IMR-90 (cell line): ENCODE measurements around the gene MKX. TPM values are rescaled to one million over a fixed set of nuclear protein-coding genes. Genes with fewer than 3 reads are reported as not detected.
A peak's percentile ranks its signal among the peaks of the same experiment; 100 is the strongest.

ENCODE experiments used
- ATAC-seq: fragments of 200-7000 bp; cut with Tn5 transposase; 2 replicates; pipeline ENCODE4 v1.9.1; 2020; ENCODE audit warnings: low read depth, mild to moderate bottlenecking, moderate library complexity
- BruUV-seq: library from RNA; stranded (reverse); fragments of 400-500 nt; replicated peaks from 2 replicates; lab custom pipeline; 2021; lab: Mats Ljungman, UMichigan
- CTCF ChIA-PET: fragments of 300-600 bp; formaldehyde crosslinking; extraction: SDS; loops from one replicate; lab custom pipeline; 2021; ENCODE audit warnings: antibody characterized with exemption; lab: Yijun Ruan, JAX
- POLR2A ChIA-PET: fragments of 300-600 bp; sonication (Branson Sonifier 250); formaldehyde crosslinking; loops from one replicate; lab custom pipeline; 2022; ENCODE audit warnings: antibody characterized with exemption; ENCODE audit not compliant: unreplicated experiment; lab: Charles Lee
- DNase-seq: peaks from one replicate; pipeline ENCODE4 v3.0.0; 2013
- H2AFZ ChIP-seq: replicated peaks from 2 replicates; pipeline ENCODE3; 2013; ENCODE audit warnings: low read length, mild to moderate bottlenecking; ENCODE audit not compliant: poor library complexity
- H2AK5ac ChIP-seq: 2 replicates; pipeline ENCODE4 v1.6.1; 2013; ENCODE audit warnings: low read depth, low read length, inconsistent platforms
- H2AK9ac ChIP-seq: replicated peaks from 2 replicates; pipeline ENCODE3; 2013; ENCODE audit warnings: mild to moderate bottlenecking, low read depth, low read length, moderate library complexity; ENCODE audit not compliant: poor library complexity
- H2BK120ac ChIP-seq: 2 replicates; pipeline ENCODE4 v1.6.1; 2013; ENCODE audit warnings: low read depth, low read length, inconsistent platforms
- H2BK15ac ChIP-seq: 3 replicates; pipeline ENCODE4 v1.6.1; 2013; ENCODE audit warnings: low read depth, low read length, inconsistent platforms
- H2BK20ac ChIP-seq: 2 replicates; pipeline ENCODE4 v1.6.1; 2013; ENCODE audit warnings: low read depth, mild to moderate bottlenecking, inconsistent platforms, low read length, moderate library complexity
- H2BK5ac ChIP-seq: 2 replicates; pipeline ENCODE4 v1.6.1; 2013; ENCODE audit warnings: mild to moderate bottlenecking, low read depth, low read length, inconsistent platforms; ENCODE audit not compliant: poor library complexity, severe bottlenecking
- H3K14ac ChIP-seq: replicated peaks from 2 replicates; pipeline ENCODE4 v1.6.1; 2013; ENCODE audit warnings: low read depth, low read length, inconsistent platforms
- H3K18ac ChIP-seq: 2 replicates; pipeline ENCODE4 v1.6.1; 2013; ENCODE audit warnings: low read depth, low read length, control low read depth
- H3K23ac ChIP-seq: 2 replicates; pipeline ENCODE4 v1.6.1; 2013; ENCODE audit warnings: low read depth, low read length, inconsistent platforms
- H3K27ac ChIP-seq: 2 replicates; pipeline ENCODE4 v1.5.1; 2013; ENCODE audit warnings: mild to moderate bottlenecking, control low read depth, low read length; ENCODE audit not compliant: insufficient read depth
- H3K27me3 ChIP-seq: 2 replicates; pipeline ENCODE4 v1.6.1; 2013; ENCODE audit warnings: low read length; ENCODE audit not compliant: control insufficient read depth, insufficient read depth
- H3K36me3 ChIP-seq: 2 replicates; pipeline ENCODE4 v1.6.1; 2013; ENCODE audit warnings: low read length, mixed read lengths; ENCODE audit not compliant: control insufficient read depth, insufficient read depth
- H3K4ac ChIP-seq: 2 replicates; pipeline ENCODE4 v1.6.1; 2013; ENCODE audit warnings: low read depth, low read length, inconsistent platforms
- H3K4me1 ChIP-seq: 2 replicates; pipeline ENCODE4 v1.6.1; 2013; ENCODE audit warnings: low read length, mixed read lengths; ENCODE audit not compliant: control insufficient read depth, insufficient read depth
- H3K4me2 ChIP-seq: 2 replicates; pipeline ENCODE4 v1.6.1; 2013; ENCODE audit warnings: low read depth, mild to moderate bottlenecking, control low read depth, low read length, moderate library complexity
- H3K4me3 ChIP-seq: 2 replicates; pipeline ENCODE4 v1.5.1; 2013; ENCODE audit warnings: low read depth, mild to moderate bottlenecking, control low read depth, low read length, moderate library complexity; ENCODE audit not compliant: insufficient read depth
- H3K56ac ChIP-seq: 2 replicates; pipeline ENCODE4 v1.6.1; 2013; ENCODE audit warnings: low read length, inconsistent platforms; ENCODE audit not compliant: insufficient read depth; ENCODE audit errors: extremely low read depth
- H3K79me1 ChIP-seq, 2 experiments: 2 replicates each; pipeline ENCODE4 v1.6.1; 2013; ENCODE audit warnings: low read length in 2 of 2, inconsistent platforms in 1 of 2, low read depth in 1 of 2
- H3K9ac ChIP-seq: 2 replicates; pipeline ENCODE4 v1.6.1; 2013; ENCODE audit warnings: low read depth, low read length, control low read depth
- H3K9me1 ChIP-seq: 2 replicates; pipeline ENCODE4 v1.6.1; 2013; ENCODE audit warnings: low read length, inconsistent platforms; ENCODE audit not compliant: insufficient read depth
- H3K9me3 ChIP-seq: 2 replicates; pipeline ENCODE4 v1.6.1; 2013; ENCODE audit warnings: low read length; ENCODE audit not compliant: control insufficient read depth, insufficient read depth
- H4K20me1 ChIP-seq: 2 replicates; pipeline ENCODE4 v1.6.1; 2013; ENCODE audit warnings: low read length, inconsistent platforms; ENCODE audit not compliant: insufficient read depth
- H4K5ac ChIP-seq: 2 replicates; pipeline ENCODE4 v1.6.1; 2013; ENCODE audit warnings: mild to moderate bottlenecking, low read depth, low read length, control low read depth
- H4K8ac ChIP-seq, 2 experiments: 2 replicates each; pipeline ENCODE4 v1.6.1; 2013; ENCODE audit warnings: low read depth in 2 of 2, low read length in 2 of 2, control low read depth in 1 of 2, inconsistent platforms in 1 of 2
- H4K91ac ChIP-seq: 2 replicates; pipeline ENCODE4 v1.6.1; 2013; ENCODE audit warnings: low read depth, low read length, inconsistent platforms; ENCODE audit not compliant: insufficient read depth
- CEBPB ChIP-seq: IDR thresholded peaks from 2 replicates; pipeline ENCODE4 v1.6.1; 2012; ENCODE audit warnings: low read depth, low read length, improper control_type of control experiment
- CHD1 ChIP-seq: IDR thresholded peaks from 2 replicates; pipeline ENCODE4 v1.6.1; 2012; ENCODE audit warnings: low read depth, low read length, improper control_type of control experiment
- POLR2A ChIP-seq: IDR thresholded peaks from 2 replicates; pipeline ENCODE4 v1.6.1; 2012; ENCODE audit warnings: mild to moderate bottlenecking, low read depth, low read length
- SMC3 ChIP-seq: fragments of 150-350 bp; IDR thresholded peaks from 2 replicates; pipeline ENCODE4 v1.6.1; 2016; ENCODE audit warnings: low read depth, mild to moderate bottlenecking, antibody characterized with exemption, low read length, moderate library complexity
- WGBS, 2 experiments: methylation state at CpG; one replicate each; pipeline versions ENCODE4 v1.1.5 to v1.1.7; 2013; ENCODE audit warnings: missing lambda C conversion rate in 2 of 2; ENCODE audit not compliant: insufficient read length in 1 of 2; ENCODE audit errors: extremely low coverage in 2 of 2; 5-methylcytosine and 5-hydroxymethylcytosine counted together
- dilution Hi-C: fragments of 300-500 bp; cut with HindIII; formaldehyde crosslinking; loops from one replicate; pipeline ENCODE4 v1.14.3; 2018; ENCODE audit warnings: low sequenced_read_pairs; ENCODE audit not compliant: unreplicated experiment
- in situ Hi-C: fragments of 300-500 bp; cut with MboI; formaldehyde crosslinking; loops from 3 replicates; pipeline ENCODE4 v1.14.3; 2019; ENCODE audit warnings: low sequenced_read_pairs, inconsistent platforms, mixed read lengths
- intact Hi-C: fragments of 100-400 bp; cut with micrococcal nuclease; formaldehyde crosslinking; loops from 2 replicates; pipeline ENCODE4 v1.10.0; 2022
- polyA plus RNA-seq, 3 experiments: library from polyadenylated mRNA; depleted of rRNA; stranded (reverse); fragments of >200 nt; gene quantifications; 2 replicates each; pipeline ENCODE4 v1.2.3, GENCODE V29; 2012; ENCODE audit warnings: low replicate concordance in 1 of 3
- total RNA-seq: library from RNA; depleted of rRNA; stranded (reverse); fragments of >200 nt; gene quantifications from 2 replicates; pipeline ENCODE4 v1.2.3, GENCODE V29; 2012
- TF ChIP-seq, protein P1 (sequence below): conservative IDR thresholded peaks from 2 replicates; pipeline ENCODE4 v1.5.1; 2012; ENCODE audit warnings: mild to moderate bottlenecking, low read depth, low read length, improper control_type of control experiment

The MKX gene
- total and polyA plus RNA-seq, 2 of the 4 experiments (the other 2 are of a cell fraction): 0.10 to 0.36 TPM

DNA sequence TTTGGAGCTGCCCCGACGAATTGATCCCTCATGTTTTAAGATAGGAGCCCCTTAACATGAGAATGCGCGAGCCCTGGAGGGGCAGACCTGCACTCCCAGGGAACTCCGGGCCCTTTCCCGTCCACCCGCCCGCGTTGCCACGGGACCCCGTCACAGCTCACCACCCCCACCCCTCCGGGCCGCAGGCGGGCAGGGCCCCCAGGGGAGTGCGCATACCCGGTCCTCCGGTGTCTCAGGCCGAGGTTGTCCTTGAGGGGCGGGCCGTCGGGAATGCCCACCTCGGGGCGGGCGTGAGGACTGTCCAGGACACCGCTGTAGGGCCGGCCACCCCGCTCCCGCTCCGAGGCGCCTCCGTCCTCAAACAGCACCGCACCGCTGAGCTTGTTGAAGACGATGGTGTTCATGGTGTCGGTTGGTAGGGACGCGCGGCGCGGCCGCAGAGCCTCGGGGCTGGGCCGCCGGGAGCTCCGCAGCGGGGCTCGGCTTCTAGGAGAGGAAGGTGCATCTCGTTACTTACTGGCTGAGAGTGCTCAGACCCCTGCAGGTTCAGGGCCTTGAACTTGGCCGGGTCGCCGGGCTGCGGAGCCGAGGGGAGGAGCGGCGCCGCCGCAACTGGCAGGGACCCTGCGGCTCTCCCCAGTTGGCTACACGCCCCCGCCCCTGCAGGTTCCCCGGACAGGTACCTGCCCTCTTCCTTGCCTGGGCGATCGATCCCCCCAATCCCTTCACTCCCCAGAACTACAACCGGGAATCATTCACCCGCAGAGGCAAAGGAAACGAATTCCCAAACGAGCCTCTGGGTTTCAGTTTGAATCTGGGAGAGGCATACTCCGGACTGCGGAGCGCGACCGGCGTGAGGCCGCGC is 2.4 kb downstream of the MKX start:
- Histone ChIP-seq H3K9me3 (no peaks in the 10 kb centered on the region; the same call in 1 of the 2 replicates), H4K91ac (peak overlapping the region; percentile 66; the same call in 1 of the 2 replicates), H3K4me3 (peak overlapping the region; percentile 33), H4K20me1 (no peaks in the 10 kb centered on the region; the same call in 1 of the 2 replicates), H3K56ac (no peak overlapping the region), H2BK20ac (no peak overlapping the region), H4K5ac (no peak overlapping the region; the same call in 1 of the 2 replicates), H3K36me3 (no peaks in the 10 kb centered on the region), H3K4me1 (peaks cover 3% of the 10 kb centered on the region; the same call in 1 of the 2 replicates), H2AK5ac (no peak overlapping the region; the same call in 1 of the 2 replicates), H2AK9ac (peak overlapping the region; percentile 11), H3K9ac (peak overlapping the region; percentile 8; the same call in 1 of the 2 replicates), H3K4me2 (peak overlapping the region; percentile 73), H3K9me1 (no peaks in the 10 kb centered on the region), H3K14ac (no peak overlapping the region), H4K8ac (peak overlapping the region in 1 of 2 experiments; percentile 50; a peak in 2 of 4 replicates), H3K27ac (peak overlapping the region; percentile 38; the same call in 1 of the 2 replicates), H3K79me1 (no peaks in the 10 kb centered on the region), H2BK15ac (no peak overlapping the region; the same call in 2 of the 3 replicates), H3K27me3 (peaks cover 49% of the 10 kb centered on the region), H3K23ac (0 out of 2 replicates have a peak overlapping the region, but pooled peaks have one; percentile 34), H2BK120ac (0 out of 2 replicates have a peak overlapping the region, but pooled peaks have one; percentile 51), H3K18ac (no peak overlapping the region; the same call in 1 of the 2 replicates), H2AFZ (peak overlapping the region; percentile 90), H3K4ac (peak overlapping the region; percentile 72), H2BK5ac (no peak overlapping the region)
- ChIA-PET POLR2A (interaction anchor here (0.6 kb wide), 1 partner anchor 139 kb away, joined by 4 read pairs; no protein-coding TSS in a partner anchor), CTCF (interaction anchor here (0.6 to 1.8 kb wide), 2 partner anchors 194 to 498 kb away, joined by 4 to 9 read pairs; no protein-coding TSS in a partner anchor)
- TF ChIP-seq, protein P1, sequence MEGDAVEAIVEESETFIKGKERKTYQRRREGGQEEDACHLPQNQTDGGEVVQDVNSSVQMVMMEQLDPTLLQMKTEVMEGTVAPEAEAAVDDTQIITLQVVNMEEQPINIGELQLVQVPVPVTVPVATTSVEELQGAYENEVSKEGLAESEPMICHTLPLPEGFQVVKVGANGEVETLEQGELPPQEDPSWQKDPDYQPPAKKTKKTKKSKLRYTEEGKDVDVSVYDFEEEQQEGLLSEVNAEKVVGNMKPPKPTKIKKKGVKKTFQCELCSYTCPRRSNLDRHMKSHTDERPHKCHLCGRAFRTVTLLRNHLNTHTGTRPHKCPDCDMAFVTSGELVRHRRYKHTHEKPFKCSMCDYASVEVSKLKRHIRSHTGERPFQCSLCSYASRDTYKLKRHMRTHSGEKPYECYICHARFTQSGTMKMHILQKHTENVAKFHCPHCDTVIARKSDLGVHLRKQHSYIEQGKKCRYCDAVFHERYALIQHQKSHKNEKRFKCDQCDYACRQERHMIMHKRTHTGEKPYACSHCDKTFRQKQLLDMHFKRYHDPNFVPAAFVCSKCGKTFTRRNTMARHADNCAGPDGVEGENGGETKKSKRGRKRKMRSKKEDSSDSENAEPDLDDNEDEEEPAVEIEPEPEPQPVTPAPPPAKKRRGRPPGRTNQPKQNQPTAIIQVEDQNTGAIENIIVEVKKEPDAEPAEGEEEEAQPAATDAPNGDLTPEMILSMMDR: no peak
- no peak for TF ChIP-seq POLR2A
- no peak for TF ChIP-seq SMC3
- TF ChIP-seq CHD1: no peak
- no peak for TF ChIP-seq CEBPB
- ATAC-seq (peak; percentile 5), DNase-seq (peak; percentile 8)
- BruUV-seq: no TSS peak
- 4% methylated on average over 35 of the region's 75 CpGs; no CpG with 5 or more reads in 1 of the 2 experiments for WGBS, 2 experiments
- in situ Hi-C loops (loop anchor here (25.0 kb wide), 2 partner anchors 444 to 644 kb away; no protein-coding TSS in a partner anchor), intact Hi-C loops (loop anchor here (2.0 kb wide), 1 partner anchor 640 kb away; no protein-coding TSS in a partner anchor), dilution Hi-C loops (no loop called here)
